ENCODE data around the gene MAN1A2.

DNA sequence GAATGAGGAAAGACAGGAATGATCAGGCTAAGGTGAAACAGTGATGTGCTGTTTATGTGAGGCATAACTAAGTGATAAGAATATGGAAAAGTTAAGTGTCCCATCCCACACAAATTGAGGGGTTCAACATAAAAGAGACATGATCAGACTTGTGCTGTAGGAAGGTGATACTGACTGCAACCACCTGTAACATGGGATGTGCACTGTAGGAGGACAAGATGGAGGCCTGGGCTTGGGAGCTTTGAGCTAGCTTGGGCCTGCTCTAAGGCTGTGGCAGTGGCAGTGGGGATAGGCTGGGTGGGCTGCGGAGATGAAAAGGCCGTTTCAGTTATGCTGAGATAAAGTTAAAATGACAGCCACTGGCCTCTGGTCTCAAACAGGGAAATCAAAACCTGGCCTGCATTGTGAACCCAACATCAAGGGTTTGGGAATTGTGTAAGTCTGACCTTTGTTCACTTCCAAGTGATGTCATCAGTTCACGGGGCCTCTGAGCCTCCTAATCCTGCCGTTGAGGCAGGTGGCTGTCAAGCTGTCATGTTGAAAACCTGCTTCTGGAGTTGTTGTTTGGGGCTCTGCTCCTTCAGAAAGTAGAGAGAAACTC, 177.4 kb downstream of the MAN1A2 start:
- TF ChIP-seq, protein P1, sequence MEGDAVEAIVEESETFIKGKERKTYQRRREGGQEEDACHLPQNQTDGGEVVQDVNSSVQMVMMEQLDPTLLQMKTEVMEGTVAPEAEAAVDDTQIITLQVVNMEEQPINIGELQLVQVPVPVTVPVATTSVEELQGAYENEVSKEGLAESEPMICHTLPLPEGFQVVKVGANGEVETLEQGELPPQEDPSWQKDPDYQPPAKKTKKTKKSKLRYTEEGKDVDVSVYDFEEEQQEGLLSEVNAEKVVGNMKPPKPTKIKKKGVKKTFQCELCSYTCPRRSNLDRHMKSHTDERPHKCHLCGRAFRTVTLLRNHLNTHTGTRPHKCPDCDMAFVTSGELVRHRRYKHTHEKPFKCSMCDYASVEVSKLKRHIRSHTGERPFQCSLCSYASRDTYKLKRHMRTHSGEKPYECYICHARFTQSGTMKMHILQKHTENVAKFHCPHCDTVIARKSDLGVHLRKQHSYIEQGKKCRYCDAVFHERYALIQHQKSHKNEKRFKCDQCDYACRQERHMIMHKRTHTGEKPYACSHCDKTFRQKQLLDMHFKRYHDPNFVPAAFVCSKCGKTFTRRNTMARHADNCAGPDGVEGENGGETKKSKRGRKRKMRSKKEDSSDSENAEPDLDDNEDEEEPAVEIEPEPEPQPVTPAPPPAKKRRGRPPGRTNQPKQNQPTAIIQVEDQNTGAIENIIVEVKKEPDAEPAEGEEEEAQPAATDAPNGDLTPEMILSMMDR (IDR thresholded peaks at IDR 0.05; ENCODE audit: low read depth, low read length, poor library complexity, severe bottlenecking) = no peak
- no peak for TF ChIP-seq EZH2phosphoT487 (IDR thresholded peaks at IDR 0.05; ENCODE audit: borderline replicate concordance, low read length)
